ENCODE results near the gene RAB23. TPM values are rescaled to one million over a fixed set of nuclear protein-coding genes. Genes with fewer than 3 reads are reported as not detected.

Gene RAB23
- total RNA-seq, 1 experiment from 2014 or later, result 11.7 TPM

DNA sequence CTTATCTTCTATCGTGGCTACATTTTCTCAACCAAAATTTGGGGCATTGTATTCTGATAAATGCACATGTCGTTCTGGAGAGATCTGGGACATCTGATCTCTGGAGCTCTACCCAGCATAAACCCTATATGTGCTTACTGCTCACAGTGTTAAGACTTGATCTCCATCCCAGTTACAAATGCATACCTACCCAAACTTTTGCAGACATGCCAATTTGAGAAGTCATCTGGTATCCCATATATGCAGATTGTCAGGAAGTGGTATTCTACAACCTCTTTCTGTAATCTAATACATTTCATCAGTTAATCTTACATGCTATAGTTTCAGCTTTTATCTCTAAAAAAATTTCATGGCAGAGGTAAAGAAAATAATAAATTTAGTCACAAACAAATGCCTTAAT, 38.8 kb downstream of the RAB23 start:
- BruUV-seq (replicated peaks), result no TSS peak
- H3K4me2 ChIP-seq (ENCODE audit: low read length), result no peak overlapping the region

DNA sequence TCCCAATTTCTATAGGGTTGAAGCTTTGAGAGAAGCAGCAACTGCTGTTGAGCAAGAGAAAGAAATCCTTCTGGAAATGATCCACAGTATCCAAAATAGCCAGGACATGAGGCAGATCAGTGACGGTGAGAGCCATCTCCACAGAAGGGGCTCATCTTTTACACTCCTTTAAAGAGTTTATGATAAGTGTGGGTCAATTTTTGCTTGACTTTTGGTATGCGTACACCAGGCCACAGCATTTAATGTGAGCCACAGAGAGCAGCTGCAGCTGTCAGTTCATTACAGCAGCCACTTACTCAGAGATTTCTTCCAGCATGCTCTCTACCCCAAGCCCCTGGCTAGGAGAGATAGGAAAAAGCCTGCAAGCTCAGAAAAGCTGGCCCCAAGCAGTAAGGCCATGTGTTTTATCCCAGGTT, 40.1 kb downstream of the RAB23 start:
- H3K4me1 ChIP-seq (ENCODE audit: control insufficient read depth in 1 of 2, insufficient read depth in 2 of 2, low read length in 2 of 2), result no peaks in the 10 kb centered on the region
- CTCF ChIA-PET, result no interaction called here
- peaks cover 60% of the 10 kb centered on the region for H3K79me2 ChIP-seq (ENCODE audit: insufficient read depth, low read length)
- no peak overlapping the region for H2AFZ ChIP-seq (ENCODE audit: low read depth, low read length, poor library complexity, severe bottlenecking)
- intact Hi-C loops (cut with micrococcal nuclease), result no loop called here
- H3K9me2 ChIP-seq (ENCODE audit: insufficient read depth), result no peaks in the 10 kb centered on the region
- no TSS peak for BruUV-seq (replicated peaks)
- DNase-seq (ENCODE audit: low read depth, low spot score) (no peak), ATAC-seq (no peak)
- H3K4me2 ChIP-seq (ENCODE audit: low read length), result no peak overlapping the region
- TF ChIP-seq EZH2phosphoT487 (IDR thresholded peaks at IDR 0.05; ENCODE audit: borderline replicate concordance) (no peak), JUND (IDR thresholded peaks at IDR 0.05) (no peak), ELF1 (IDR thresholded peaks at IDR 0.05; ENCODE audit: borderline replicate concordance, low read depth) (no peak), EGR1 (IDR thresholded peaks at IDR 0.05; ENCODE audit: low read depth) (no peak), EZH2 (IDR thresholded peaks at IDR 0.05) (no peak)
- TF ChIP-seq, protein P1, sequence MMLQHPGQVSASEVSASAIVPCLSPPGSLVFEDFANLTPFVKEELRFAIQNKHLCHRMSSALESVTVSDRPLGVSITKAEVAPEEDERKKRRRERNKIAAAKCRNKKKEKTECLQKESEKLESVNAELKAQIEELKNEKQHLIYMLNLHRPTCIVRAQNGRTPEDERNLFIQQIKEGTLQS (IDR thresholded peaks at IDR 0.05), result no peak
- TF ChIP-seq, protein P2, sequence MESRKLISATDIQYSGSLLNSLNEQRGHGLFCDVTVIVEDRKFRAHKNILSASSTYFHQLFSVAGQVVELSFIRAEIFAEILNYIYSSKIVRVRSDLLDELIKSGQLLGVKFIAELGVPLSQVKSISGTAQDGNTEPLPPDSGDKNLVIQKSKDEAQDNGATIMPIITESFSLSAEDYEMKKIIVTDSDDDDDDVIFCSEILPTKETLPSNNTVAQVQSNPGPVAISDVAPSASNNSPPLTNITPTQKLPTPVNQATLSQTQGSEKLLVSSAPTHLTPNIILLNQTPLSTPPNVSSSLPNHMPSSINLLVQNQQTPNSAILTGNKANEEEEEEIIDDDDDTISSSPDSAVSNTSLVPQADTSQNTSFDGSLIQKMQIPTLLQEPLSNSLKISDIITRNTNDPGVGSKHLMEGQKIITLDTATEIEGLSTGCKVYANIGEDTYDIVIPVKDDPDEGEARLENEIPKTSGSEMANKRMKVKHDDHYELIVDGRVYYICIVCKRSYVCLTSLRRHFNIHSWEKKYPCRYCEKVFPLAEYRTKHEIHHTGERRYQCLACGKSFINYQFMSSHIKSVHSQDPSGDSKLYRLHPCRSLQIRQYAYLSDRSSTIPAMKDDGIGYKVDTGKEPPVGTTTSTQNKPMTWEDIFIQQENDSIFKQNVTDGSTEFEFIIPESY (IDR thresholded peaks at IDR 0.05; ENCODE audit: extremely low read depth, insufficient replicate concordance, low read length), result no peak
- H3K27me3 ChIP-seq (ENCODE audit: insufficient read depth, low read length), result no peaks in the 10 kb centered on the region
- no peak overlapping the region for H3K27ac ChIP-seq (ENCODE audit: low read depth, low read length)
- no peak overlapping the region for H3K9ac ChIP-seq (ENCODE audit: low read length)
- no peaks in the 10 kb centered on the region; the same call in 1 of the 2 replicates for H4K20me1 ChIP-seq (ENCODE audit: insufficient read depth)
- no peaks in the 10 kb centered on the region for H3K9me3 ChIP-seq (ENCODE audit: control insufficient read depth in 1 of 2, insufficient read depth in 1 of 2, low read depth in 1 of 2, low read length in 2 of 2)
- POLR2A ChIA-PET, result no interaction called here
- H3K4me3 ChIP-seq (replicated peaks in 1 of 2; ENCODE audit: low read depth in 1 of 2, low read length in 2 of 2), result no peak overlapping the region
- H3K36me3 ChIP-seq (ENCODE audit: control insufficient read depth in 1 of 2, insufficient read depth in 2 of 2, low read length in 2 of 2), result peaks cover 25 to 33% of the 10 kb centered on the region in 2 experiments; a peak in 3 of 4 replicates
- RAD21 ChIA-PET (ENCODE audit: low non-redundant PET in 1 of 2, low total read pairs in 2 of 2, uncharacterized antibody in 2 of 2, unreplicated experiment in 2 of 2), result no interaction called here

More for the DNA sequence above, 38.8 kb downstream of the RAB23 start:
- H2AFZ ChIP-seq (ENCODE audit: low read depth, low read length, poor library complexity, severe bottlenecking), result no peak overlapping the region
- ChIA-PET CTCF (no interaction called here), POLR2A (no interaction called here), RAD21 (ENCODE audit: low non-redundant PET in 1 of 2, low total read pairs in 2 of 2, uncharacterized antibody in 2 of 2, unreplicated experiment in 2 of 2) (no interaction called here)
- intact Hi-C loops (cut with micrococcal nuclease), result no loop called here
- DNase-seq (ENCODE audit: low read depth, low spot score), result no peak
- no peaks in the 10 kb centered on the region for H3K9me2 ChIP-seq (ENCODE audit: insufficient read depth)
- H4K20me1 ChIP-seq (ENCODE audit: insufficient read depth), result no peaks in the 10 kb centered on the region; the same call in 1 of the 2 replicates
- no peaks in the 10 kb centered on the region for H3K27me3 ChIP-seq (ENCODE audit: insufficient read depth, low read length)
- H3K4me1 ChIP-seq (ENCODE audit: control insufficient read depth in 1 of 2, insufficient read depth in 2 of 2, low read length in 2 of 2), result no peaks in the 10 kb centered on the region
- H3K27ac ChIP-seq (ENCODE audit: low read depth, low read length), result no peak overlapping the region
- no peaks in the 10 kb centered on the region for H3K9me3 ChIP-seq (ENCODE audit: control insufficient read depth in 1 of 2, insufficient read depth in 1 of 2, low read depth in 1 of 2, low read length in 2 of 2)
- no peak overlapping the region for H3K9ac ChIP-seq (ENCODE audit: low read length)
- H3K79me2 ChIP-seq (ENCODE audit: insufficient read depth, low read length), result peaks cover 47% of the 10 kb centered on the region
- ATAC-seq, result no peak
- TF ChIP-seq EZH2phosphoT487 (IDR thresholded peaks at IDR 0.05; ENCODE audit: borderline replicate concordance) (no peak), SIN3A (IDR thresholded peaks at IDR 0.05; ENCODE audit: low read depth) (no peak), RAD21 (IDR thresholded peaks at IDR 0.05; ENCODE audit: low read depth) (no peak), JUND (IDR thresholded peaks at IDR 0.05) (no peak), TCF7L2 (IDR thresholded peaks at IDR 0.05; ENCODE audit: borderline replicate concordance, extremely low read depth, insufficient read depth, insufficient read length) (no peak), CEBPB (IDR thresholded peaks at IDR 0.05; ENCODE audit: low read depth) (no peak), ZFX (IDR thresholded peaks at IDR 0.05) (no peak), ZNF274 (IDR thresholded peaks at IDR 0.05; ENCODE audit: low read depth, low read length) (no peak), POLR2AphosphoS5 (IDR thresholded peaks at IDR 0.05; ENCODE audit: low read depth, low read length) (no peak), SRF (IDR thresholded peaks at IDR 0.05; ENCODE audit: low read depth) (no peak)
- TF ChIP-seq, protein P2 (IDR thresholded peaks at IDR 0.05; ENCODE audit: extremely low read depth, insufficient replicate concordance, low read length), result no peak
- TF ChIP-seq, protein P3, sequence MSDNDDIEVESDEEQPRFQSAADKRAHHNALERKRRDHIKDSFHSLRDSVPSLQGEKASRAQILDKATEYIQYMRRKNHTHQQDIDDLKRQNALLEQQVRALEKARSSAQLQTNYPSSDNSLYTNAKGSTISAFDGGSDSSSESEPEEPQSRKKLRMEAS (IDR thresholded peaks at IDR 0.05), result no peak
- H3K4me3 ChIP-seq (replicated peaks in 1 of 2; ENCODE audit: low read depth in 1 of 2, low read length in 2 of 2), result no peak overlapping the region
- peaks cover 25 to 33% of the 10 kb centered on the region in 2 experiments; a peak in 3 of 4 replicates for H3K36me3 ChIP-seq (ENCODE audit: control insufficient read depth in 1 of 2, insufficient read depth in 2 of 2, low read length in 2 of 2)

Data from HCT116 (cell line).